ENCODE measurements around the gene HSDL1.

The HSDL1 gene

GRCh38 chr16:84180519-84181140 is 35.7 kb upstream of the HSDL1 start:
- no peak for DNase-seq (ENCODE audit: low read depth)
- H3K4me3 ChIP-seq (ENCODE audit: low read depth, low read length): no peak overlapping the region
- TF ChIP-seq CTCF (IDR thresholded peaks at IDR 0.05; ENCODE audit: insufficient read depth, low read depth, low read length, missing control alignments): no peak

GRCh38 chr16:84179612-84180320 is 34.8 kb upstream of the HSDL1 start:
- TF ChIP-seq CTCF (IDR thresholded peaks at IDR 0.05; ENCODE audit: insufficient read depth, low read depth, low read length, missing control alignments): no peak
- DNase-seq (ENCODE audit: low read depth): no peak
- no peak overlapping the region for H3K4me3 ChIP-seq (ENCODE audit: low read depth, low read length)

- DNase-seq (ENCODE audit: low read depth): no peak
Observed at GRCh38 chr16:84178892-84179611, 34.1 kb upstream of the HSDL1 start.

GRCh38 chr16:84178146-84178765 is 33.3 kb upstream of the HSDL1 start:
- DNase-seq (ENCODE audit: low read depth): no peak
- TF ChIP-seq CTCF (IDR thresholded peaks at IDR 0.05; ENCODE audit: insufficient read depth, low read depth, low read length, missing control alignments): no peak
- no peak overlapping the region for H3K4me3 ChIP-seq (ENCODE audit: low read depth, low read length)

More at GRCh38 chr16:84178892-84179611, 34.1 kb upstream of the HSDL1 start:
- TF ChIP-seq CTCF (IDR thresholded peaks at IDR 0.05; ENCODE audit: insufficient read depth, low read depth, low read length, missing control alignments): no peak
- H3K4me3 ChIP-seq (ENCODE audit: low read depth, low read length): no peak overlapping the region

GRCh38 chr16:84177741-84178073 is 32.7 kb upstream of the HSDL1 start:
- H3K4me3 ChIP-seq (ENCODE audit: low read depth, low read length): no peak overlapping the region
- DNase-seq (ENCODE audit: low read depth): no peak
- no peak for TF ChIP-seq CTCF (IDR thresholded peaks at IDR 0.05; ENCODE audit: insufficient read depth, low read depth, low read length, missing control alignments)

- no peak for DNase-seq (ENCODE audit: low read depth)
- no peak for TF ChIP-seq CTCF (IDR thresholded peaks at IDR 0.05; ENCODE audit: insufficient read depth, low read depth, low read length, missing control alignments)
- H3K4me3 ChIP-seq (ENCODE audit: low read depth, low read length): no peak overlapping the region
Observed at GRCh38 chr16:84176192-84177053, 31.4 kb upstream of the HSDL1 start.
